Measurements from ENCODE around the gene ITGAE.

Gene ITGAE

DNA sequence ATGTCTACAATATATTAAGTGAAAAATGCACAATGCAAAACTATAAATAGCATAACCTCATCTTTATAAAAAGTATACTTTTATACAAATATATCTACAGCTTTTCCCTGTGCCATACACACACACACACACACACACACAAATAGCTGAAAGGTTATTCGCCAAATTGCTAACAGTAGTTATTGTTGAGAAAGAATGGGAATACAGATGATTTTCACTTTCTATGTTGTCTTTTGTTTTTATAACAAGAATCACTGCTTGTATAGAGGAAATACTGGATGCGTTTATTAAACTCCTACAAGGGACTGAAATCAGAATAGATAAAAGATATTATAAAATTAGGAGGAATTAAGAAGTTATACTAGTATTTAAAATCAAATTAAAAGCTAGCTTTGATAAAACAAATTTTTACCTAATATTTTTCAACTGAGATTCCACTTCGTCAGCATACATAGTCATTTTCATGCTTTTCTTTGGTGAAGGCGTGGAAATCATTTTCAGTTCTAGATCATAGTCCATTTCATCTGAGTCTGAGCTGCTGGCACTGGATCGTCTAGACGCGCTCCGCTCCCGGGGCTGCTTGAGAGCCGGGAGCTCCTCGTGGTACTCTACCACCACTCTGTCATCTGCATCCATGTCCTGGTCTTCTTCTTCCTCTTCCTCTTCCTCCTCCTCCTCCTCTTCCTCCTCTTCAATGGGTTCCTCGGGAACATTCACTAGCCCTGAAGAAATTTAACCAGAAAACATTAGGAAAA is 17.0 kb upstream of the ITGAE start:
- no peak for DNase-seq (ENCODE audit: low read depth, low spot score)

DNA sequence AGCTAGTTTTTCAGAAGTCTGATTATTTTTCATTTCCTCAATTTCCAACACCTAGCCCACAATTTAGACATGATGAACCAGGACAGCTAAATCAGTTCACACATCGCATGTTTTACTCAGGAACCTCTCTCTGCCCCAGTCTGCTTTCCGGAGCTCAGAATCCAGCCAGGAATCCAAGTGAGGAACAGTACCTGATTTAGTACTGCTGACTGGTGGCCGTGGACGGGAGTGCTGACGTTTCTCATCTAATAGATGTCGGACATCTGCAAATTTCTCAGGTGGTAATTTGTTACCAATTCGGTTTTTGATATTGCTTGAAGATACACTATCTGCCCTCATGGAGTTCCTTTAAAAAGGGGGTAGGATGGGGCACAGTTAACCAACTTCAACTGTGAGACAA is 14.9 kb upstream of the ITGAE start:
- DNase-seq (ENCODE audit: low read depth, low spot score) = no peak

GRCh38 chr17:3815122-3815521 is 14.1 kb upstream of the ITGAE start:
- DNase-seq (ENCODE audit: low read depth, low spot score) = no peak

DNA sequence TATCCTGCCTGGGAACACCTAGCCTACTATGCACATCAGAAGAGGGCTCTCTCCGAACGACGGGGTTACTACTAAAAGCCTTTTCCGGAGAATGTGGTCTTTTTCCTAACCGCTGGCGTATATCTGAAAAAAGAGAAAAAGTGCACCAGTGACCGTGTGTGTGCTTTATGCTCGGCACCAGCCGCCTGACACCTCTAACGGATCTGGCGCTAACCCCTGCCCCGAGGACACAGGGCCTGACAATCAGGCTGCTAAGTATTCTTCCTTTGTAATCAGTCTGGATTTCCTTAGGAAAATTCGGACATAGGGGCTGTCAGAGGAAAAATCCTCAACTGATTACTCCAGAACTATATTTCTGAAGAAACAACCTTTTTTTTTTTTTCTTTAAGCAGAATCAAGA is 13.4 kb upstream of the ITGAE start:
- DNase-seq (ENCODE audit: low read depth, low spot score) = no peak

DNA sequence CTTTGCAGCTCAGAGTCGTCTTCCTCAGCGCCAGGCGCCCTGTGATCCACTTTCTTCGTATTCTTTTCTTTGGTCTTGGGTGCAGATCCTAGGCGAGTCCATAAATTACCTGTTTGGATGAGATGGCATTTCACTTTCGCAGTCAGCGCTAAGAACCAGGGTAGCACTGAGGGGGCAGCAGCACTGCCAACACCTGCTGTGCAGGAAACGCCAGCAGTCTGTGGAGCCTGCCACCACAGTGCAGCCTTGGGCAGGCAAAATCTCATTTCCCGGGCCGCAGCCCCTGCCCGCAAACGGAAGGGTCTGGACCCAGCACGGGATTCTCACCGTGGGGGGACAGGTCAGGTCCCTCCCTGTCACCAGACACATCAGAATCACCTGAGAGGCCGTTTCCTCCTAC is 12.2 kb upstream of the ITGAE start:
- DNase-seq (ENCODE audit: low read depth, low spot score) = no peak

DNA sequence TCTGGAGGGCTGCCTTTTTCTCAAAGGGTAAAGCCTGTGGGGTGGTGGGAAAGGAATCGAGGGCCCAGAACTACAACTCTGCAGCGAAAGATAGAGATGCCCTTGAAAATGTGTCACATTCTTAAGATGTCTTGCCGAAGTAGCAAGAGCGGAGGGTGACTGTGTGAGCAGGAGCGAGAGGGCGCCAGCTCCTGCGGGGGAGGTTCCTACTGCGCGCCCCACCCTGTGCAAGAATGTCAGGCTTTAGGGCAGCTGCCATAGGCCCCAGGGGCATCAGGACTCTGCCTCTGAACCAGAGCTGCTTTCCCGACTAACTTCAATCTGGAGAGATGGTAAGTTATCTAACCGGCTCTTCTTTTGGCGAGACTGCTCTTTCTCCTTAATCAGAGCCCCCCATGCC is 11.8 kb upstream of the ITGAE start:
- no peak for DNase-seq (ENCODE audit: low read depth, low spot score)

DNA sequence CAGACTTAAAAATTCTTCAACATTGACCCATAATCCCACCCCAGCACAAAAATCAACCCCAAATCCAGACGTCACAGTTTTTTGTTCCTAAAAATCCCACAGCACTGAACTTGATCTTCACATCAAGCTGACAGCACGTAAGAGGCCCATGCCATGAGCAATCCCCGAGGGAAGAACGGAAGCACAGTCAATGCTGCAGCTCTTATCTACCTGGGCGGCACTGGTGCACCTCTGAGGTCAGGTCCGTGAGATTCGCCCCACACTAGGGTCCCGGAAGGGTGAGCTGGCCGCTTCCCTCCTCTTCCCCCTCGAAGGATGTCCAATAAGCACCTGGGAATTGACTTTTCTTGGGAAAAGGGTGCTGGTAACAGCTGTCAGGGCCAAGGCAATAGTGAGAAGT is 11.3 kb upstream of the ITGAE start:
- no peak for DNase-seq (ENCODE audit: low read depth, low spot score)

GRCh38 chr17:3810019-3810418 is 9.0 kb upstream of the ITGAE start:
- DNase-seq (ENCODE audit: low read depth, low spot score) = no peak

DNA sequence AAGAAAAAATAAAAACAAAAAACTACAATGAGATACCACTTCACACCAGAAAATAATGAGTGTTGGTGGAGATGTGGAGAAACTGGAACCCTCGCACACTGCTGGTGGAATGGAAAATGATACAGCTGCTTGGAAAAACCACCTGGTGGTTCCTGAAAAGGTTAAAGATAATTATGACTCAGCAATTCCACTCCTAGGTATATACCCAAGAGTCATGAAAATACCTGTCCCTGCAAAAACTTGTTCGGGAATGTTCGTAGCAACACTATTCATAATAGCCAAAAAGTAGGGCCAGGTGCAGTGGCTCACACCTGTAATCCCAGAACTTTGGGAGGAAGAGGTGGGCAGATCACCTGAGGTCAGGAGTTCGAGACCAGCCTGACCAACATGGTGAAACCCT is 8.1 kb upstream of the ITGAE start:
- no peak for DNase-seq (ENCODE audit: low read depth, low spot score)

GRCh38 chr17:3808701-3809100 is 7.7 kb upstream of the ITGAE start:
- DNase-seq (ENCODE audit: low read depth, low spot score) = no peak

DNA sequence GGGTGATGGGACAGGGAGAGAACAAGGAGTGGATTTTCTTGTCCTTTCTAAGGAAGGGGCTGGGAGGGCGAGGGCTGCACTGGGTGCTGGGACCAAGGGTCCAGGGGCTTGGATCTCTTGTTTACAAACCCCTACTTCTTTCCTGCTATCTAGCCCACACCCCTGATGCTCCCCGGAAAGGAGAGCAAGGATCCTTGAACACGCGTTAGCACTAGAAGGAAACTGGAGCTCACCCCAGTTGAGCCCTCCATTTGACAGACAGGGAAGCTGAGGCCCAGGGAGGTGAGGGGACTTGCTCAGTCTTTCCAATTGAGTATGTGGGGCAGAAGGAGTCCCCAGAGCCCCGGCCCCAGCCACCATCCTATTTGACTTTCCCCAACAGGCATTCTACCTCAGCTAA is 4.6 kb upstream of the ITGAE start:
- DNase-seq (ENCODE audit: low read depth, low spot score) = no peak

DNA sequence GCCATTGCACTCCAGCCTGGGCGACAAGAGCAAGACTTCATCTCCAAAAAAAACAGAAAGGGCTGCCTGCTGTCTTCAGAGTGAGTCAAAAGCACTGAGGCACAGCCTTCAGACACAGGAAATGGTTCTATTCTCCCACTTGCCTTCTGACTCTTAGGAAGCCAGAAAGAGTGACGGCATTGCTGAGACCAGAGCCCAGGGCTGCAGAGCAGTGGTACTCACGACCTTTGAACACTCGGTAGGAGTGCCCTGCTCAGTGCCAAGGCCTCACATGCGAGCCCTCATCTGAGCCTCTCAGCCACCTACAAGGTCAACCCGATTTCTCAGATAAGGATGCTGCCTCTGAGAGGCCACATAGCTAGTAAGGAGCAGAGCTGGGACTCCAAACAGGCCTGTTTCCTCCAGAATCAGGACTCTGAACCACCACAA is 3.5 kb upstream of the ITGAE start:
- no peak for DNase-seq (ENCODE audit: low read depth, low spot score)

DNA sequence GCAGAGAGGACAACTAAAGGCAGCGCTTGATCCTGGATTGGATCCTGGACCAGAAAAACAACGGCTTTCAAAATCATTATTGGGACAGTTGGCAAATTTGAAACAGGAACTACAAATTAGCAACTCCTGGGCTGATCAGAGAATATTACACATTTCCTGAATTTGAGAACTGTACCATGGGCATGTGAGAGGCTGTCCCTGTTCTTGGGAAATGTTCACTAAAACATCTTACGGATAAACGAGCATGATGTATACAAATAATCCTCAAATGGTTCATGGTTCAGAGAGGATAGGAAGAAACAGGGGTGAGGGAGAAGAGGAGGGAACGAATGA is 2.3 kb upstream of the ITGAE start:
- no peak for DNase-seq (ENCODE audit: low read depth, low spot score)

DNA sequence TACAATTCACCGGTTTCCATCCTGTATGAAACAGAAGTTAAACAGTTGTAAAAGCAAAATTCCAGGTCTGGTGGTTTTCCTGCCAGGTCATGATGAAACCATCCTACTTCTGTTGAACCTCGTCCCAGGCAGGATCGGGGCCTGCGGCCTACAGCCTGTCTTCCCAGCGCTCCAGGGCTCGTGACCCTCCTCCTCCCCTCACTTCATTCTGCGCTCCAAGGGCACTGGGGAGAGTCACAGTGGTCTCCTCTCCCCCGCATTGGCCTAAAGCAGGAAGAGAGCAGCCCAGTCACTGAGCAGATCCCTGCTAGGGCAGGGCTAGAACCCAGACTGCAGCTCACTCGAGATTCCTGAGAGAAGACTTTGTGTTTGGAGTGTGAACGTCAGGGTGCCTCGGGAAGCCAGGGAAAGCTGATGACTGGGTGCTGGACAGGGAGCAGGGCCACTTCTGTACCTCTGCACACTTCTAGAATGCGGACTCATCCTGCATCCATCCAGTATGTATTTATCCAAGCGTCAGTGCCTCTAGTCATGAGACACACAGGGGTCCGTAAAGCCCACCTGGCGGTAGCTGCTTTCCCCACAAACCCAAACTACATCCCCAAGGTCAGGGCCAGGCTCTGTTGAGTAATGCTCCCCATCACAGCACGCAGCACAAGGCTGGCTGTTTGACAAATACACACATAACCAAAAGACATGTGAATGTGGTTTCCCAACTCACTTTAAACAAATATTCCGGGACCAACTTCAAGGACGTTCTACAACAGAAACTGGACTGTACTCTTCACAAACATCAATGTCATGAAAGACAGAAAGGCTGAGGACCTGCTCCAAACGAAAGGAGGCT is 1.7 kb upstream of the ITGAE start:
- peak; percentile 47 for DNase-seq (ENCODE audit: low read depth, low spot score)

- DNase-seq (ENCODE audit: low read depth, low spot score) = no peak
Observed at GRCh38 chr17:3801792-3802191, 804 bp upstream of the ITGAE start.

DNA sequence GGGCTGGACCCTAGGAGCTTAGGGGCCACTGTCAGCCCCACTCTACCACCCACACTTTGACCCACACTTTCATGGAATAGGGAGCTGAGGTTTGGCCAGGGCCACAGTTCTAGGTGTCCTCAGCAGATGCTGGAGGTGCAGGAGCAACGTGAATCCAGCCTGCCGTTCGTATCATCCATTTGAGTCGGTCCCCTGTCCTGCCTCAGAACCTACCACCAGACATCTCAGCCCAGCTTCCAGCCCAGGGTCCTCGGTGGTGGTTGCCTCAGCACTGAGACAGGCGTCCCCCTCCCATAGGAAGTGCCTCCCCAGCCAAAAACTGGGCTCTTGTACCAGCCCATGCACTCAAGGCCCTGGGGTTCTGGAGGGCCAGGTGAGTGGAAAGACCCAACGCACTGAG is 359 bp upstream of the ITGAE start:
- DNase-seq (ENCODE audit: low read depth, low spot score) = no peak

DNA sequence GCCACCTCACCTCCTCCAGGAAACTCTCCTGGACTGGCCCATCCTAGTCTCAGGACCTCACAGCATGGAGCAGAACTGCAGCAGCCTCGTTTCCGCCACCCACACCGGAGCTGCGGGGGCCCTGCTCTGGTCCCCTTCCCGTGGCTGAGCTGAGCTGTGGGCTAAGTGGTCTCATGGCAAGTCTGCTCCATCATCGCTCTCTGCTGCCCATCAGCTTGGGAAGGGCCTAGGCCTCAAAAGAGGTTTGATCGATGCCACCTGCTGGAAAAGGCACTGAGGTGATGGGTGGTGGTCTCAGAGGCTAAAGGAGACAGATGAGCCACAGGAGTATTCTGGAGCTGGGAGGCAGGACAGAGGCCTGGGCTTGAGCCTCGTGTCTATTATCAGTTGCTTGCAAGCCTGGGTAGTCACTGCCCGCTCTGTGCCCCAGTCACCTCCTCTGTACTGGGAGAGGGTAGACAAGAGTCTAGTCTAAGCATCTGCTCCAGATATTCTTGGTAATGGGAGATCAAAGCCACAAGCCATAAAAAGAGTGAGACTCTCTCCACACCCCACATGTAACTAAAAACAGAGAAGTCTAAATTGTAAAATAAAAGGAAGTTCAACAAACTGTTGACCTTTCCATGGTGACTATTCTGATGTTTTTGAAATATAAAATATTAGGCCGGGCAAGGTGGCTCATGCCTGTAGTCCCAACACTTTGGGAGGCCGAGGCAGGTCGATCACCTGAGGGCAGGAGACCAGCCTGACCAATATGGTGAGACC is 1.6 kb downstream of the ITGAE start:
- DNase-seq (ENCODE audit: low read depth, low spot score) = no peak

DNA sequence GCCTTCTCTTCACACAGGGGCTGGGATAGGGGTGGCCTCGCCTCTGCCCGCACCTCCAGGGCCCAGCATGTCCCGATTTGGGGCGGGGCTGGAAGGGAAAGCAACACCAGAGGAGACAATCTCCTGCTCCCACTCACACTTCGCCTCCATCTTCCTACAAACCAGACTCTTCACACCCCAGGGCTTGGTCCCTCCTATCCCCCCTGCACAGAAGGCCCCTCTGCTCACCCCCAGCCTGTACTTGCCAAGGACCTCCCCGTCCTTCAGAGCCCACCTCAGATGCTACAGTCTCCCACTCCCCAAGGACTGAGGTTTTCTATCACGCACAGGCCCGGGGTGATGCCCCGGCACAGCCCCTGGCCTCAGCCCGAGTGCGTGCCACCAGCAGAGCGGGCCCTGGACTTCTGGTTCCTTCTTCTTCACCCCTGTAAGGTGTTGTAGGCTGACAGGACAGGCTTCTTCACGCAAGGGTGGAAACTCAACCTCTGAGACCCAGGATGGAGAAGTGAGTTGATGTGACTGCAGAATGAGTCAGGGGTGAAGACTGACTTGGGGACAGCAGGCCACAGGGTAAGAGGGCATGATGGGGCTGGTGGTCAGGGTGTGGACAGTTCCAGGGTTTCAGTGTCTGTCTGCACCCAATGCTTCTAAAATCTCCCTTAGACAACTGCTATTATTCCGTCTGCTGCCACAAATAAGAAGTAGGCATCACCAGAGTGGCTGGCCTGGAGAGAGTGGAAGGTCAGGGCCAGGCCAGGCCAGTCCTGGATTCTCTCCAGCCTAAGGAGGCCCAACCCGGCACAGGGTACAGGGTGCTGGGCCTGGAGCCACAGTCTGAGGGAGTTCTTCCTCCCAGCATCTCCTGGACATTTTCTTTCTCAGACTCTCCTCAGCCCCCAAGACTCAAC is 2.5 kb downstream of the ITGAE start:
- DNase-seq (ENCODE audit: low read depth, low spot score) = no peak

DNA sequence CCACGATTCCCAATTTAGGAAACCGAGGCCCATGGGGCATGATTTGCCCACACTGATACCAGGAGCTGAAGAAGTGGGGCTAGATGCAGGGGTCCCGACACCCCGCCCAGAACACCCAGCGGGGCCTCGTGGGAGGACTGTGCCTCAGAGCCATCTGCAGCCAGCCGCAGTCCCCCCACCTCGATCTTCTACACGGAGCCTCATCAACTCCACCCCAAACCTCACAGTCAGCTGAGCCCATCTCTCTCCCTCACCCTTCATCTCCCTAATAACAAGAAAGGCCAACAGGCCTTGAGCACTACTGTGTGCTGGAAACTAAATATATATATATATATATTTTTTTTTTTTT is 4.2 kb downstream of the ITGAE start:
- no peak for DNase-seq (ENCODE audit: low read depth, low spot score)

DNA sequence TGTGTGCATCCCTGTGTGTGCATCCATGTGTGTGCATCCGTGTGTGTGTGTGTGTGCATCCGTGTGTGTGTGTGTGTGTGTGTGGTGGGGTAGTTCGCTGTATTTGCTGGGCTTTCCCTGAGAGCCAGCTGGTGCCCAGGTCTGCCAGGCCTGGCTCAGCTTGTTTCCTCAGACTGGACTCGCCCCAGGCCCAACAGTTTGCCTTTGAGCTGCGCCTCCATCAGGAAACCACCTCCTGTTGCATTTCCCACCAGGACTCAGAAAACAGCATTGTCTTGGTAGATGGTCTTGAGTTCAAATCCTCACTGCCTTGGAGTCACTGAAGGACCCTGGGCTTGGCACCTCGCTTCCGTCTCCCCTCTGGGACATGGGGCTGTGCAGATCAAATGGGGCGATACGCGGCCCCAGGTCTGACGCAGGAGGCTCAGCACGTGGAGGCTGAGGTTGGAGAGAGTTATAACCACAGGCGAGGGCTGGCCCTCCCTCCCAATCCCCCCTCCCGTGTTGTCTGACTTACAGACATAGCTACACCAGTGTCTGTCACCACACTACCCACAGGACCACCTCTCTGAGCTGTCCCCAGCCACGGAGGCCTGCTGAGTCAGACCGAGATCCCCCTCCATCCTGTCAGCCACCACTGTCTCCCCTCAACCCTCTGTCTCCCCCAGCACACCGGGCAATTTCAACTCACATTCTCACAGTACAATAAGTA is 4.7 kb downstream of the ITGAE start:
- DNase-seq (ENCODE audit: low read depth, low spot score) = no peak

Data from smooth muscle cell of the brain vasculature (primary cell).